Stimulated activated CD8-positive, alpha-beta memory T cell treated with anti-CD3 and anti-CD28 coated beads, Interleukin-4, amount 100 ng/mL, for 4 hours (primary cell): ENCODE measurements around the gene COL12A1.

ENCODE experiments used
- DNase-seq, 2 donors: peaks; one replicate each; pipeline ENCODE4 v3.0.0-alpha.2; 2020; ENCODE audit warnings: low read depth in 2 of 2, low spot score in 1 of 2

The COL12A1 gene

GRCh38 chr6:75180864-75181263 lies 25.0 kb downstream of the COL12A1 start:
- no peak for DNase-seq

DNA sequence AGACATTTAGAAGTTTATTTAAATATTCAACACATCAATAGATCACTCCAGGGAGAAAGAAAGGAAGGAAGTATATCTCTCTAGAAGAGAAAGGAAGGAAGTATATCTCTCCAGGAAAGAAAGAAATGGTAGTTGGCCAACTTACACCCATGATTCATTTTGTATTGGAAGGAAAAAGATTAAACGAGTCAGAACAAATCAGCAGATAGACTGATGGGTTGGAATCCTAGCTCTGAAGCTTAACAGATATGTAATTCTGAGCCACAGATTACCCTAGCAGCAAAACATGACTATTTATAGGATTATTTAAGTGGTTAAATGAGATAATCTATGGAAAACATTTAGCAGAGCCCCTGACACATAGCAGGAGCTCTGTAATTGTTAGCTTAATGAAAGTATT lies 27.1 kb downstream of the COL12A1 start:
- no peak for DNase-seq

DNA sequence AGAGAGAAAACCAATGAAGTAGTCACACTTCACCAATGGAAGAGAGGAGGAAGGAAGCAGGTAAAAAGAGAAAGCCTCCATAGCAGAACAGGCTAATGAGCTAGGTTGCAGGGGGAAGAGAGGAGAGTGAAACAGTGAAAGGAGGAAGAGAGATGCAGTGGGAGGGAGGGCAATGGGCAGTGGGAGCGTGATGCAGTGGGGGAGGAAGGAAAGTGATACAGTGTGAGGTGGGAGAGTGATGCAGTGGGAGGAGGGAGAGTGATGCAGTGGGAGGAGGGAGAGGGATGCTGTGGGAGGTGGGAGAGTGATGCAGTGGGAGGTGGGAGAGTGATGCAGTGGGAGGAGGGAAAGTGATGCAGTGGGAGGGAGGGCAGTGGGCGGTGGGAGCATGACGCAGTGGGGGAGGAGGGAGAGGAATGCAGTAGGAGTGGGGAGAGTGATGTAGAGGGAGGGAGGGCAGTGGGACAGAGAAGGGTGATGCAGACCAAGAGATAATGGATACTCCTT lies 29.7 kb downstream of the COL12A1 start:
- DNase-seq, result no peak

DNA sequence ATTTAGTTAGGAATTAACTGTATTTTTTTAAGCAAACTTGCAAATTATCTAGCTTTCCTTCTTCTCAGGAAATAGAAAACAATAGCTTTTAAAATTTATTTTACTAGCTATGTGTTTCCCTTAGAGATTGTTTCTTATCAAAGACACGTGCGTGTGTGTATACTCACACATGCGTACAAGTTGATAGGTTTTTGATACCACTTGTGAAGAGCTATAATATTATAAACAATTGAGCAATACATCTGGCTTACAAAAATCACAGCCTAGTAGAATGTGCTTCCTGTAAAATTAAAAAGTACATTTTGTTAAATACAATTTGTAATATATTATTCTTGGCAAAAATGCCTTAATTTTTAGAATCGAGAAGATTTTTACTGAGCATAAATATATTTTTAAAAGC lies 33.9 kb downstream of the COL12A1 start:
- no peak for DNase-seq

GRCh38 chr6:75171567-75171966 lies 34.3 kb downstream of the COL12A1 start:
- DNase-seq, result no peak

DNA sequence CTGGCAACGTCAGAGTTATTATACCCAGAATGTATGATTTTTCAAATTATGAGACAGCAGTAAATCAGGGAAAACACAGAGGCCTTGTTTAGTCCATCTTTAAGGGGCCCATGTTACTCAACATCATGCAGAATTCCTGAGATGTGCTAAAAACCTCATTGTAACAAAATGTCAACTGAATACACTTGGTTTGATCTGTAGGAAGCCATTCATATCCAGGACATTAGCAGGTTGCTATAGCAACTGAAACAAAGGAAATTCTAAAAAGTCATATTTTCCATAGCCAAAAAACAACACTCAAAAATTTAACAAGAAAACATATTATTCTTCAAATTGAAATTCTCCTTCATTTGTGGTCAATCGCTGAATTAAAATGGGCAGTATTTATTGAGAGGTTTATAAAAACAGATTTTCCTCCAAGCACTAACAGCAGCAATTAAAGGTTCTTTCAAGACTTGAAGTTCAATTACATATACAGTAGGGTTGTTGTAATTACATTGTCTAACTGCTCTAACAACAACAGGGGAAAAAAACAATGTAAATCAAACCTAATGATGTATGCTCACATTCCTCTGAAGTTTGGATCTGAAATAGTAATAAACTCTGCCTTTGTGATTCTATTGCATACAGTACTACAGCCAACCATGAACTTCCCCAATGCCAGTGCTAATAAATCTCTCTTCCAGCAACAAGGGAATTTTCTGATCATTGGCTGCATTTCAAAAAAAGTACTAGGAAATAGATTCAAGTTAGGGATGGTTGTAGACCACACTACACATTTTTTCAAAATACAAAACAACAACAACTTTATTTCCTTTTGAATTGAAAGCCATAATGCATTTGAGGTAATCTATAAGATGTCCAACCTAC lies 34.9 kb downstream of the COL12A1 start:
- DNase-seq, result no peak

- DNase-seq, result no peak
Measured at GRCh38 chr6:75169689-75170586, 35.9 kb downstream of the COL12A1 start.

DNA sequence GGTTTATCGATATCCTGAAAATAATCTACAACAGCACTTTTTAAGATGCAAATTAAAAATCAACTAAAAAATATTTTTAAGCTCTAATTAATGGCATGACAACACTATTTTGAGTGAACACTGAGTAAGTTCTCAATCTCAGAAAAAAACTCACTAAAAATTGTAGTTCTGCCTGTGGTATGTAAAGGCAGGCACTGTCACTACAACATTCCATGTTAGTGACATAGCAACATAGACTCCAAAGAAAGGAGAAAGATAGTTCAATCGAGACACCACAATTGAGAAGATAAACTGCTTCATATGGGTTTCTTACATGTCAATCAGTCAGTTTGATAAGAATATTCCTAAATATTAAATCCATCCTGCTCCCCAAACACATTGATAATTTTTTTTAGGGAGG lies 38.0 kb downstream of the COL12A1 start:
- no peak for DNase-seq

DNA sequence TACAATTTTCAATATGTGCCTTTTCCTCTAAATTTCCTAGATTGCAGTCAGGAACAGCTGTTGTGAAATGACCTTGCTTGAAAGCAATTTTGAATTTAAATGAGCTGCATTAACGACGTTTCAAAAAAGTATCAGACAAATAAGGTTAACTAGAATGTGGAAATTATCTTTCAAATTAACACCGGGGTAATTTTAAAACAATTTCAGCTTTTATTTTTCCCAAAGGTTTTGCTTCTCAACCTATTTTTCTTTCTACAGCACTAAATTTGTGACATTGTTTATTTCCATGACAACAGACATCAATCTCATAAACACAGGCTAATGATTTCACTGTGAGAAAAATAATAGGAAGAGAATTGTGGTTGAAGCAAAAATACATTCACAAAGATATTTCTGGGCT lies 38.5 kb downstream of the COL12A1 start:
- DNase-seq, result no peak

DNA sequence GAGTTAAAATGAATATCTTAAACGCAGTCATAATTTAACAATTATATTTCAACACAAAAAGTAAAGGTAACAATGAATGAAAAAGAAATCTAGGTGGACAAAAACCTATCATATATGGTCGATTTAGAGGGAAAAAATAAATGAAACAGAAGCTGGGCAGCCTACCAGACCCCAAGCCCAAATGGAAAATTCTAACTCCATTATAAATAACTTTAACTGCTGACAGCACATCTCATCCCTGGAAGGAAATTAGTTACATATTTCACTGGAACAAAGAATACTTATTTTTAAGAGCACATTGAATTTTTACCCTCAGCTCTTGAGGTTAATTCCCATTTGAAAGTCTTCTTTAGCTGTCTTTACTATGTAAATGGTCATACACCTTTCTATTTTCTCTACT lies 39.1 kb downstream of the COL12A1 start:
- no peak for DNase-seq

DNA sequence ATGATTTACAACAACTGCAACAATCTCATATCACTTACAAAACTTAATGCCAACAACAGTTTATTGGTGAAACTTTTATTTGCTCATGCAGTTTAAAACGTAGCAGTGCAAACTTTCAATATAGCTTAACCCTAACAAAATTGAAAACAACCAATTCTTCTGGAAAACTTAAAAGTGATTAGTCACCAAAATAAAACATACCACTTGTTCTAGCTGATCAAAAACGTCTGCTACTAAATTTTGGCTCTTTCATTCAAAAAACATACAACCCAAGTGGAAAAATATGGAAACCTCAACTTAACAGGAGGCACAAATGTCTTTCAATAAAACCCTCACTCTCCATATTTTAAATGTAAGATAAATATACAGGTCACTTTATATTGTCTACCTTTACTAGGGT lies 39.6 kb downstream of the COL12A1 start:
- DNase-seq, result no peak

DNA sequence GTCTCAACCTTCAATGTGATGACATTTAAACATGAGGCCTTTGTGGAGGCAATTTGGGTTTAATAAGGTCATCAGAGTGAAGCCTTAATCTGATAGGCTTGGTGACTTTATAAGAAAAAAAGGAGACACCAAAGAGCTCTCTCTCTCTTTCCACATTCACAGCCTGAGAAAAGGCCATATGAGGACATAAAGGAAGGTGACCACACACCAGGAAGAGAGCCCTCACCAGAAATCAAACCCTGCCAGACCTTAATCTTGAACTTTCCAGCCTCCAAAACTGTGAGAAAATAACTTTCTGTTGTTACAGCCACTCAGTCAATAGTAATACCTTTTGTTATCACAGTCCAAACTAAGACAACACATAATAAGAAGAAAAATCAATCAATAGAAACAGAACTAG lies 47.7 kb downstream of the COL12A1 start:
- DNase-seq, result no peak

GRCh38 chr6:75157336-75157735 lies 48.5 kb downstream of the COL12A1 start:
- DNase-seq, result no peak

GRCh38 chr6:75156186-75156878 lies 49.5 kb downstream of the COL12A1 start:
- DNase-seq, result no peak

DNA sequence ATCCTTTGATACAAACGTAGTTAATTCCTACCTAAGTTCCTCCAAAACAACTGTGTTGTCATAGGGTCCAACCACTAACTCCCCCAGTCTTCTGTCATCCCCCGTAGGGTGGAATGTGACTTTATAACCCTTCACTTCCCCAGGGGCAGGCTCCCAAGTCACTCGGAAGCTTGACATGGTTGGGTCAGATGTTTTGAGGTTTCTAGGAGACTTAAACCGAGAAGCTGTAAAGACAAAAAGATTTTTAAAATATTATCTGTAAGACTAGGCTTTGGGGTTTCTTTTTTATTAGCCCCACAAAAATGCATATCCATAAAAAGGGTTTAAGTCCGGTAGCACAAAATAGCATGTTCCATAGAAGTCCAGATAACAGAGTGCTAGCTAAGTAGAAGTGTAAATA lies 50.2 kb downstream of the COL12A1 start:
- no peak for DNase-seq

DNA sequence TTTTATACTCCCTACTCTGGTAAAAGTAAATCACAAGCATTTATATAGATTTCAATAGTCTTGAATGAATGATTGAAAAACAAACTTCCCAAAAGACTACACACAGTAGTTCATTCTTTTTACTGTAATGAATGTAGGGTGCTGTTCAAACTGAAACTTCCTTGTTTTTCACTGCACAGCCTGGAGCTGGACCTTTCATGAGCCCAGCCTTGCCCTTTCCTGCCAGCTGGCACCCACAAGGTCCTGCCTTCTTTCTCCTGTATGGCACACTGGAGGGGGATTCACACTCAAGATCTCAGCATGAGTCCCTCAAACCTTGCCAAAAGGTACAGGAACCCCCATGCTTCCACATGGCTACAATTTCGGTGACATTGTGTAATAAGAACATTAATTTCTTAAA lies 50.9 kb downstream of the COL12A1 start:
- DNase-seq, result no peak

GRCh38 chr6:75150685-75151412 lies 55.0 kb downstream of the COL12A1 start:
- DNase-seq, result no peak

GRCh38 chr6:75149696-75150095 lies 56.2 kb downstream of the COL12A1 start:
- no peak for DNase-seq

DNA sequence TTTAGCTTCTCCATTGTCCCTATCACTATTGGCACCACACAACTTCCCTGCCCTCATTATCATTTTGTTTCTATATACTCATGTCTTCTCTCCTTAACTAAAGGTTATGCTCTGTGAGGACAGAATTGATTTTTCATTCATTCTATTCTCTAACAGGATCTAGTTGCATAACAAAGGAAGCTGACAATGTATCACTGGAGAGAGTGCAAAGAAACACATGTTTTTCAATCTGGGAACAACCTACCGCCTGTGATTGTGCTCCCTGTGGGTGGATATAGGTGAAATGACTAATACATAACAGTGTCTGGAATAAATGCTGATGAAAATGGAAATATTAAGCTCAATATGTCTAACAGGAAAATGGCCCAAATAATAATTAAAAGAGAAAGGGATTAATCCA lies 56.6 kb downstream of the COL12A1 start:
- DNase-seq, result no peak

DNA sequence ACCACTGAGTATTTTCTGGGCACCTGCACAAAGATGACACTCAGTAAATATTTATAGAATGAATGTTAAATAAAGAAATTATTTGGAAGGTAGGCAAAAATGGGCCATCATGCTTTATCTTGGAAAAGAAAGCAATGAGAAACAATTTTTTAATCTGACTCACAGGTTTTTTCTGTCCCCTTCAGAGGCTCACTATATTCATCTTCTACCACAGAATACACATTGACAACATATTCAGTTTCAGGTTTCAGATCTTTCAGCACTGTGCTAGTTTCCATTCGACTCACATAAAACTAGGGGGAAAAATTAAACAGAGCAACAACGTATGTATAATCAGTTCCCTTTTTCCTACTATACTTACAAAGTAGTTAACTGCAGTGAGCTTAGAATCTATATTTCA lies 58.3 kb downstream of the COL12A1 start:
- no peak for DNase-seq

DNA sequence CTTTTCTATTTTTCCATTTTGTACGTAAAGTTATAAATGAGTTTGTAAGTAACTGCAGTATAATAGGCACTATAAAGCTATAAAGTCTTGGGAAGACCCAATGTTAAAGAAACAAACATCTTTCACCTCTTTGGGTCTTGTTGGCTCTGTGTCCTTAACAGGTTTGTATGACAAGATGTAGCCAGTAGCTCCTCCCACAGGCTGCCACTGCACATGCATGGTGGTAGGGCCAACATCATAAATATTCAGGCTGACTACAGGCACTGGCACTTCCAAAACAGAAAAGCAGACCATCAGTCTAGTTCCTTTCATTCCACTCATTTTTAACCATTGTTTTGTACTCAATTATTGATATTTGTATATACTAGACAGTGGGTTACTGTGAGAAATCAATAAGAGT lies 59.9 kb downstream of the COL12A1 start:
- DNase-seq, result no peak
